IPS-20b (cell line): ENCODE results near the gene EXTL1.

ENCODE experiments used
- H3K27ac ChIP-seq: one replicate; pipeline ENCODE4 v1.5.1; 2013; ENCODE audit warnings: low read length
- H3K27me3 ChIP-seq: 2 replicates; pipeline ENCODE4 v1.6.1; 2013; ENCODE audit warnings: mild to moderate bottlenecking, low read length, inconsistent platforms; ENCODE audit not compliant: insufficient read depth
- H3K36me3 ChIP-seq: 2 replicates; pipeline ENCODE4 v1.6.1; 2013; ENCODE audit warnings: low read depth, mild to moderate bottlenecking, inconsistent platforms, low read length, moderate library complexity; ENCODE audit not compliant: insufficient read depth
- H3K4me1 ChIP-seq: 2 replicates; pipeline ENCODE4 v1.6.1; 2013; ENCODE audit warnings: mild to moderate bottlenecking, control low read depth, inconsistent platforms, low read length, moderate library complexity; ENCODE audit not compliant: insufficient read depth
- H3K4me3 ChIP-seq: 2 replicates; pipeline ENCODE4 v1.5.1; 2013; ENCODE audit warnings: mild to moderate bottlenecking, low read length, inconsistent platforms
- H3K9ac ChIP-seq: 2 replicates; pipeline ENCODE4 v1.6.1; 2013; ENCODE audit warnings: low read depth, mild to moderate bottlenecking, inconsistent platforms, low read length, moderate library complexity
- H3K9me3 ChIP-seq: 2 replicates; pipeline ENCODE4 v1.6.1; 2013; ENCODE audit warnings: mild to moderate bottlenecking, low read depth, low read length, inconsistent platforms; ENCODE audit not compliant: insufficient read depth

Gene EXTL1

DNA sequence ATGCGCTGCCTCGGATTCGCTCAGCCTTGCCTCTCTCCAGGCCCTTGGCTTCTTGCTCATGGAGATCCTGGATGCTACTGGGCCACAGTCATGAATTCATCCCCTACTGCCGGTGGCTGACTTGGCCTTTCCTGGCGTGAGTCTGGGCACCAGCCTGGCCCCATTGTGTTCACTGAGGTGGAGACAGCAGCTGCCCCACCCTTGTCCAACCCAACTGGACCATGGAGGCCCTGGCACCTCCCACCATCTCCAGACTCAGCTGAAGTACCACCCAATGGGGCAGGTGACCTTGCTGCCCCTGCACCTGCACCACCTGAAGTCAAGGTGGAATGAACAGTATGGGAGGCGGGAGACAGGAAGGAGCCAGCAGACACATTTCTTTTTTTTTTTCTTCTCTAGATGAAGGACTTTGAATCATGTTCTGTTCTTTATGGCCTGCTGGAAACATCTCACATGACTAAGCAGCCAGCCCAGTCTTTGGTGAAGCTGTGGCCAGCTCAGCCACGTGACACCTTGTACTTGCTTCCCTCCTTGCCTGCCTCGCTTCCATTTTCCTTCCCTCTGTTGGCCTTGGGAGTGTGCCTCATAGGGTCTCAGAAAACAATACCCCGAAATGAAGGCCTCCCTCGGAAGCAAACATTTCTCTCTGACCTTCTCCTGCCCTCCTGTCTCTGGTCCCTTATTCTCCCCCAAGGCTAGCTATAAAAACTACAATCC is 28.1 kb downstream of the EXTL1 start:
- Histone ChIP-seq H3K27ac (no peak overlapping the region), H3K9ac (no peak overlapping the region), H3K27me3 (peaks cover 74% of the 10 kb centered on the region), H3K4me3 (no peak overlapping the region), H3K9me3 (no peaks in the 10 kb centered on the region), H3K4me1 (no peaks in the 10 kb centered on the region), H3K36me3 (no peaks in the 10 kb centered on the region)

DNA sequence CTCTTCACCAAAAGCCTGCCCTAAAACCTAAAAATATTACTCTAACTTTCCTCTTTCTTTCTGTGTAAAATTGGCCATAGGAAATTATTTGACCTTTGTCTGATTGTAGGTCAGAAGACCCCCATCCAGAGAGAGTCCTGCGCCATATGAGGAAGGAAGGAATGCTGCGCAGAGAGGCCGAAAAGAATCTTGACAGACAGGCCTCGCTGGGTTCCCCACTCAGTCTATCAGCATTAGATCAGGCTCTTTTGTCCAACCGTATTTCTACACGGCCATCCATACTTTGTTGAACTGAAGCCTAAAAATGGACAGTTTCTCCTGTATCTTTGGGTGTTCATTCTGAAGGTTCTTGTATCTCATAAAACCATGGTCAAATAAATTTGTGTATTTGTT is 28.7 kb downstream of the EXTL1 start:
- Histone ChIP-seq H3K4me1 (no peaks in the 10 kb centered on the region), H3K27me3 (peaks cover 69% of the 10 kb centered on the region), H3K9ac (no peak overlapping the region), H3K27ac (no peak overlapping the region), H3K9me3 (no peaks in the 10 kb centered on the region), H3K36me3 (no peaks in the 10 kb centered on the region), H3K4me3 (no peak overlapping the region)

DNA sequence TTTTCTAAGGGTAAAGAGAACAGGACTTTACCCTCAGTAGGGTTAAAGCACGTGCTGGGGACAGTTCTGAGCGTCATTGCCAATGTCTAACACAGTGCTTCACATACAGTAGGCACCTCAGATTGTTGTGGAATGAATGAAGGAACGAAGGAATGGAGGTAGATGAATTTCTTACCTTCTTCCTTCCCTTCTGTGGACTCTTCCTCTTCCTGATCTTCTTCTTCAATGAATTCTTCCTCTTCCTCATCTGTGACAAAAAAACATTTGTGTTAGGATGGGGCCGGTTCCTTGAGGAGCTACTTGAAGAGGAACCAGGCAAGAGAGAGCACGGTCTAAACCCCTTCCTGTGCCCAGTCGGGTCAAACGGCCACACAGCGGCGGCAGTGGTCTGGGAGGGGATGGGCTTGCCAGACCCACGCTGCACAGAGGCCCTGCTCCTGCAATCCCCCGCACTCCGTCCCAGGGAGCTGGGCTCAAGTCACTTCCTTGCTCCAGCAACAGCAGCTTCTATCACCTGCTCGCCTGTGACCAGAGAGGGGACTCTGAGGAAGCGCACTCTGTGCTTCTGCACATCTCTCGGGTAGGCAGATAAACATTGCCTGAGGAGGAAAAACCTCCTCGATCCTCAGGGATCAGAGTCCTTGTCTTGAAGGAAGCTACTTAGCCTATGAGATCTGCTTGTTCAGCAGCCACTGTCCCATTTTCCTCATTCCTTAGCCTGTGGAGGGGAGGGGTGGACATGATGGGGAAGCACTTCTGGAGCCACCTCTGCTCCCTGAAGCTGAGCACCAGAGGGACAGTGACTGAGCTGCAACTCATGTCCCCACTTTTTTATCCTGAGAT is 32.4 kb downstream of the EXTL1 start:
- Histone ChIP-seq H3K27ac (no peak overlapping the region), H3K4me1 (no peaks in the 10 kb centered on the region), H3K36me3 (no peaks in the 10 kb centered on the region), H3K9me3 (no peaks in the 10 kb centered on the region), H3K9ac (no peak overlapping the region), H3K27me3 (peaks cover 45% of the 10 kb centered on the region), H3K4me3 (no peak overlapping the region)

DNA sequence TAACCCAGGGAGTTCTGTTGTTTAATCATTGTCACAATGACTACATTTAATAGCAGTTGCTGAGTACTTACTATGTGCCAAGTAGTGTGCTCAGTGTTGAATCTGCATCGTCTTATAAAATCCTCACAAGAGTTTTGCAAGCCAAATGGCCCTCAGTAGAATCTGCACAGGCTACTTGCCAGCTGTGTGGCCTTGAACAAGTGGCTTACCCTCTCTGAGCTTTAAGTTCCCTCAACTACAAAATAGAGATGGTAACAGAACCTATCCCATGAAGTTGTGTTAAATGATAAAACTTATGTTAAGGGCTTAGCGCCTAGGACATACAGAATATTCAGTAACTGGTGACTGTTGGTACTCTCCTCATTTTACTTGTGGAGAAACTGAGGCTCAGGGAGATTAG is 33.5 kb downstream of the EXTL1 start:
- no peaks in the 10 kb centered on the region for H3K4me1 ChIP-seq
- no peak overlapping the region for H3K27ac ChIP-seq
- H3K9ac ChIP-seq = no peak overlapping the region
- H3K36me3 ChIP-seq = no peaks in the 10 kb centered on the region
- H3K4me3 ChIP-seq = no peak overlapping the region
- peaks cover 38% of the 10 kb centered on the region for H3K27me3 ChIP-seq
- no peaks in the 10 kb centered on the region for H3K9me3 ChIP-seq

DNA sequence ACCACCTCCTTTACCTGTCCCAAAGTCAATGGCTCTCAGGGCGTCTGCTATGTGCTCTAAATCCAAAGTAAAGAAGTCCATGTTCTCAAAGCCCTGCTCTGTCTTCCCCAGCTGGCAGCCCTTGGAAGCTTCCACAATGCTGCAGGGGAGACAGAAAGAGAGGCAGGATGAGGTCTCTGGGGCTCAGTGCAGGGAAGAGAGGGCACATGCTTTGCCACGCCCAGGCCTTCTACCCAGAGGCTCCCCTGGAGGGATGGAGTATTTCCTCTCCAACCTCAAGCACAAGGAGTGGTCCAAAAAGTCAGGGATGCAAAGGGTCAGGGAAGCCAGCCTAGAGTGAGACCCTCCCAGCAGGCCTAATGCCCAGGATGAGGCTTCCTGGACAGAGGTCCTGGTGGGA is 35.6 kb downstream of the EXTL1 start:
- no peak overlapping the region for H3K27ac ChIP-seq
- H3K9ac ChIP-seq = no peak overlapping the region
- peaks cover 28% of the 10 kb centered on the region for H3K27me3 ChIP-seq
- no peaks in the 10 kb centered on the region for H3K9me3 ChIP-seq
- no peak overlapping the region for H3K4me3 ChIP-seq
- H3K36me3 ChIP-seq = no peaks in the 10 kb centered on the region
- no peaks in the 10 kb centered on the region for H3K4me1 ChIP-seq

DNA sequence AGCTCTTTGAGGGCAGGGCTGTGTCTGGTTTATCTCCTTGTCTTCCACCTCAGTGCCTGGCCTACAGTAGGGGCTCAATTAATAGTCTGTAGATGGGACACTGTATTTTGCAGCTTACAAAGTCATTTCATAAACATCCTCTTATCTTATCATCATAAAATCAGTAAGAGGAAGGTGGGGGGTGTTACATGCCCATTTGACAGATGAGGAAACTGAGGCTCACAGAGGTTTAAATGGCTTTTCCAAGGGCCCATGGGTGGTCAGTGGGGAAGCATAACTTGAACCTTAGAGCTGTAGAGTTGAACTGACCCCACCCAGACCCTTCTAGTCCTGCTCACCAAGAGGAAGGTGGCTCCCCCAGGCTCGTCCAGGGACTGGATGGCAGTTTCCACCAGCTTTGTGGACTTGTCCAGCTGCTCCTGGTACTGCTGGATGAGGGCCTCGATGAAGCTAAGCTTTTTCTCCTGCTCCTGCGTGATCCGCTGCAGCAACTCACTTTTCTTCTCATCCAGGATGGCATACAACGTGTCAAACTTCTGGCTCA is 36.5 kb downstream of the EXTL1 start:
- no peaks in the 10 kb centered on the region for H3K9me3 ChIP-seq
- H3K4me1 ChIP-seq = no peaks in the 10 kb centered on the region
- no peak overlapping the region for H3K27ac ChIP-seq
- no peaks in the 10 kb centered on the region for H3K36me3 ChIP-seq
- H3K4me3 ChIP-seq = no peak overlapping the region
- H3K9ac ChIP-seq = no peak overlapping the region
- peaks cover 28% of the 10 kb centered on the region for H3K27me3 ChIP-seq

DNA sequence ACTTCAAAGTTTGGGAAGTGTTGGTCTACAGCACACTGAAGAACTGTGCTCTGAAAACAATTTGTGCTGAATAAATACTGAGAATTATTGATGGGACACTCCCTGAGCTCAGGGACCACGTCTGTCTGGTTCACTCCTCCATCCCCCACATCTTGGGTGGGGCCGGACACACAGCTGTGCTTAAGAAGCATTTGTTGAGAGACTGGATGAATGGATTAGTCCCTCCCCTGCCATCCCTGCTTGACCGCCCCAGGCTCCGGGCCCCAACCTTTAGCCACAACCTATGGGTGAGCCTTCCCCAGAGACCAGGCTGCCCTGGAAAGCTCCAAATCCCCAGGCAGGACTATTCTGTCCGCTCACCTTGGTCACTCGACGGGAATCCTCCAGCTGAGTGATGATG is 38.3 kb downstream of the EXTL1 start:
- peaks cover 17% of the 10 kb centered on the region; the same call in 1 of the 2 replicates for H3K27me3 ChIP-seq
- no peak overlapping the region for H3K9ac ChIP-seq
- H3K27ac ChIP-seq = no peak overlapping the region
- no peak overlapping the region for H3K4me3 ChIP-seq
- H3K9me3 ChIP-seq = no peaks in the 10 kb centered on the region
- no peaks in the 10 kb centered on the region for H3K36me3 ChIP-seq
- H3K4me1 ChIP-seq = no peaks in the 10 kb centered on the region

DNA sequence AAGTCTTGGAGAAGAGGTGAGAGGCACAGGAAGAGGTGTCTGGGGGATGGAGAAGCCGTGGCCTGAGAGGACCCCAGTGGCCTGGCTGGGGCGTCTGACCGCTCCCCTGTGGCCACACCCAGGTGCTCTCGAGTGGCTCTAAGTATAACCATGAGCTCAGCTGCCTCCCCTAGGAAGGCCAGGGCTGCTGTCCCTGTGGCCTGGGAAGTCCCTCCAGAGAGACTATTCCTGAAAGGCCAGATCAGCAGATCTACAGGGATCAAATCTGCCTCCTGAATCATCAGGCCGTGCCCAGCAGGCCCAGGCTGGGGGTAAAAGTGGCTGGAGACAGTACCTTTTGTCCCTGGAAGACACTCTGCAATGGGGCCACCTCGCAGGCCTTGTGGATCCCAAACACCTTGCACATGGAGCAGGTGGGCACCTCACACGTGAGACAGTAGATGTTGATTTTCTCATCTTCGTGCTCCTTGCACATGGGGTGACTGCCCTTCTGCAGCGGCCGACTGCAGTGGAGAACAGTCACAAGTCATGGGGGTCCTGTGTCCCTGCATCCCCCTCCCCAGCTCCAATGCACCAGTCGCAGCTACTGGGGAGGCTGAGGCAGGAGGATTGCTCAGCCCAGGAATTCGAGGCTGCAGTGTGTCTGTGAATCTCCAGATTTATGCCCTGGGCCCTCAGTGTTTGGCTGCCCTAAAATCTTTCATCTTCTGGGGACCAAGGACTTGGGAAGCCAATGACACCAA is 39.4 kb downstream of the EXTL1 start:
- Histone ChIP-seq H3K9ac (no peak overlapping the region), H3K27me3 (peaks cover 17% of the 10 kb centered on the region; the same call in 1 of the 2 replicates), H3K27ac (no peak overlapping the region), H3K36me3 (no peaks in the 10 kb centered on the region), H3K9me3 (no peaks in the 10 kb centered on the region), H3K4me3 (no peak overlapping the region), H3K4me1 (no peaks in the 10 kb centered on the region)

DNA sequence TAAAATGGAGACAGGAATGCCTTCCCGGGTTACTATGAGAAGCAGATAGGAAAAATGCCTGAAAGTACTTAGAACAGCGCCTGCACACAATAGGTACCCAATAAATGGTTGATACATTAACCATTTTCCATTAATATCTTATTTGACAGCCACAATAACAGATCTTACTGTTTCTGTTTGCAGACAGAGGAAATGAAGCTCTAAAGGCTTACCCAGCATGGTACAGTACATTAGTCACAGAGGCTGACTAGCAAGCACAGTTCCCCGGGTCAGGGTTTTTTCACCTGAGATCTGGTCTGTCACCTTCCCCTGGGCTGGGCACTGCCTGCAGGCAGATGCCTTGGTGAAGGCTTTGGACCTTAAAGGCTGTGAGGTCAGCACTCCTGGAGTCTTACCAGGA is 43.0 kb downstream of the EXTL1 start:
- no peak overlapping the region for H3K9ac ChIP-seq
- no peaks in the 10 kb centered on the region for H3K36me3 ChIP-seq
- no peaks in the 10 kb centered on the region for H3K9me3 ChIP-seq
- H3K4me1 ChIP-seq = no peaks in the 10 kb centered on the region
- H3K4me3 ChIP-seq = no peak overlapping the region
- no peak overlapping the region for H3K27ac ChIP-seq
- no peaks in the 10 kb centered on the region; the same call in 1 of the 2 replicates for H3K27me3 ChIP-seq

DNA sequence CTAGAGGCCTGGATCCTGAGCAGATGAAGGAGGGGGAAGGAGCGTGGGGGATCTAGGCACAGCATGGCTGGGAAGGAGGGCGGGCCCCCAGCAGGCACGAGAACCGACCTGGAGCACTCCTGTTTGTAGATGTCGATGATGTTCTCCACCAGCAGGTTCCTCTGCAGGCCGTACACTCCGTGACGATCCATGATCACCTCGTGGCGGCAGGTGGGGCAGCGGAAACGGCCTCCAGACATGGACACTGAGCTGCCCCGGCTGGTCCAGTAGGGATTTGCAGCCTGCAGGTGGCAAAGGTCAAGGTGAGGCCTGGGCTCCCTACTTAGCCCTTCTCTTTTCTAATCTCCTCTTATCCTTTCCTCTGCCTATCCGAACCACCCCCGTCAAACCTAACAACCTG is 44.6 kb downstream of the EXTL1 start:
- H3K9me3 ChIP-seq = no peaks in the 10 kb centered on the region
- no peaks in the 10 kb centered on the region for H3K27me3 ChIP-seq
- no peak overlapping the region for H3K27ac ChIP-seq
- H3K9ac ChIP-seq = no peak overlapping the region
- no peaks in the 10 kb centered on the region for H3K4me1 ChIP-seq
- H3K4me3 ChIP-seq = no peak overlapping the region
- no peaks in the 10 kb centered on the region for H3K36me3 ChIP-seq

DNA sequence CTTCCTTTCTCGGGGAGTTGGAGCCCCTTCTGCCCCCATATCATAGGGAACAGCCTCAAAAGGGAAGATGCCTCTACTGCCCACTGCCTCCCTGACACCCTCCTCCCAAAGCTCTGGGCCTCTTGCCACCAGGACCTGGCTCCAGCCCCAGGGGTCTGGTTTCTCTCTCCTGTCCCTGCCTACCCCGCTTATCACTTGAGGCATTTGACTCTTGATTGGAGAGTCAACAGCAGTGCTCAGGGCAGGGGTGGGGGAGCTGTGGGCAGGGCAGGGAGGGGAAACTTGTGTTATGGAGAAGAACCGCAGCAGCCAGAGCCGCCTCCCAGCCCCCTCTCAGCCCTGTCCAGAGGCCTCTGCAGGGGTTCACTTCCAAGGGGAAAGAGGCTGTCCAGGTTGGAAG is 45.3 kb downstream of the EXTL1 start:
- Histone ChIP-seq H3K27ac (no peak overlapping the region), H3K36me3 (no peaks in the 10 kb centered on the region), H3K4me3 (no peak overlapping the region), H3K4me1 (no peaks in the 10 kb centered on the region), H3K9ac (no peak overlapping the region), H3K9me3 (no peaks in the 10 kb centered on the region), H3K27me3 (no peaks in the 10 kb centered on the region)
